ENCODE results near the gene PIP4P1. TPM values are rescaled to one million over a fixed set of nuclear protein-coding genes. Genes with fewer than 3 reads are reported as not detected.

PIP4P1 gene
- total RNA-seq, 1 donor from 2014 or later = 19.5 TPM

GRCh38 chr14:20469242-20469889 is 8.1 kb upstream of the PIP4P1 start, which contains the start of gene PNP:
Gene PNP, plus strand, starts transcription at chr14:20469406. Its CDS starts 119 bp downstream, at chr14:20469525.
- peaks cover 14% of the 10 kb centered on the region for H3K36me3 ChIP-seq (ENCODE audit: insufficient read depth, low read length)
- Mint-ChIP-seq H3K9me3 (ENCODE audit: unreplicated experiment) (no peaks in the 10 kb centered on the region), H3K36me3 (ENCODE audit: low read depth, unreplicated experiment) (peaks cover 1% of the 10 kb centered on the region), H3K27me3 (ENCODE audit: low read depth, unreplicated experiment) (no peaks in the 10 kb centered on the region), H3K4me1 (ENCODE audit: low read depth, unreplicated experiment) (peaks cover 3% of the 10 kb centered on the region), H3K4me3 (ENCODE audit: unreplicated experiment) (peak within 1 kb of the TSS; percentile 91), H3K27ac (ENCODE audit: unreplicated experiment) (peak within 1 kb of the TSS; percentile 73)
- TF ChIP-seq CTCF (IDR thresholded peaks at IDR 0.05; ENCODE audit: insufficient read depth, low read depth, low read length) (no peak), EZH2 (IDR thresholded peaks at IDR 0.05; ENCODE audit: insufficient read depth, low read length) (no peak)
- H3K9ac ChIP-seq (ENCODE audit: low read length) = peak within 1 kb of the TSS; percentile 91
- peak within 1 kb of the TSS; percentile 80 for H3K27ac ChIP-seq (ENCODE audit: low read depth, low read length)
- H3K4me1 ChIP-seq (ENCODE audit: insufficient read depth, low read length) = peaks cover 3% of the 10 kb centered on the region
- no peaks in the 10 kb centered on the region for H3K9me3 ChIP-seq (ENCODE audit: insufficient read depth, low read depth, low read length)
- no peak for FAIRE-seq
- peaks cover 14% of the 10 kb centered on the region for H4K20me1 ChIP-seq (ENCODE audit: insufficient read depth, low read length)
- H3K79me2 ChIP-seq (ENCODE audit: insufficient read depth, low read length) = peaks cover 28% of the 10 kb centered on the region
- no peaks in the 10 kb centered on the region for H3K27me3 ChIP-seq (ENCODE audit: insufficient read depth, low read length)
- peak within 1 kb of the TSS; percentile 93 for H2AFZ ChIP-seq (ENCODE audit: low read depth, low read length)
- peak within 1 kb of the TSS; percentile 89 for H3K4me3 ChIP-seq (ENCODE audit: insufficient read depth, low read depth, low read length)
- peak within 1 kb of the TSS; percentile 92 for H3K4me2 ChIP-seq (ENCODE audit: low read length)
- DNase-seq (ENCODE audit: low read depth) = peak; percentile 71

GRCh38 chr14:20468764-20469241 is 7.6 kb upstream of the PIP4P1 start:
- Histone ChIP-seq H3K27me3 (ENCODE audit: insufficient read depth, low read length) (no peaks in the 10 kb centered on the region), H3K36me3 (ENCODE audit: insufficient read depth, low read length) (peaks cover 9% of the 10 kb centered on the region), H3K9ac (ENCODE audit: low read length) (peak overlapping the region; percentile 91), H3K4me3 (ENCODE audit: insufficient read depth, low read depth, low read length) (peak overlapping the region; percentile 89), H3K9me3 (ENCODE audit: insufficient read depth, low read depth, low read length) (no peaks in the 10 kb centered on the region), H3K4me1 (ENCODE audit: insufficient read depth, low read length) (peaks cover 3% of the 10 kb centered on the region), H3K79me2 (ENCODE audit: insufficient read depth, low read length) (peaks cover 28% of the 10 kb centered on the region), H4K20me1 (ENCODE audit: insufficient read depth, low read length) (peaks cover 14% of the 10 kb centered on the region), H2AFZ (ENCODE audit: low read depth, low read length) (peak overlapping the region; percentile 93), H3K4me2 (ENCODE audit: low read length) (peak overlapping the region; percentile 92), H3K27ac (ENCODE audit: low read depth, low read length) (peak overlapping the region; percentile 21)
- peaks cover 3% of the 10 kb centered on the region for H3K4me1 Mint-ChIP-seq (ENCODE audit: low read depth, unreplicated experiment)
- DNase-seq (ENCODE audit: low read depth) (no peak), FAIRE-seq (no peak)
- peaks cover 1% of the 10 kb centered on the region for H3K36me3 Mint-ChIP-seq (ENCODE audit: low read depth, unreplicated experiment)
- peak overlapping the region; percentile 73 for H3K27ac Mint-ChIP-seq (ENCODE audit: unreplicated experiment)
- peak overlapping the region; percentile 91 for H3K4me3 Mint-ChIP-seq (ENCODE audit: unreplicated experiment)
- H3K27me3 Mint-ChIP-seq (ENCODE audit: low read depth, unreplicated experiment) = no peaks in the 10 kb centered on the region
- TF ChIP-seq CTCF (IDR thresholded peaks at IDR 0.05; ENCODE audit: insufficient read depth, low read depth, low read length) (no peak), EZH2 (IDR thresholded peaks at IDR 0.05; ENCODE audit: insufficient read depth, low read length) (no peak)
- H3K9me3 Mint-ChIP-seq (ENCODE audit: unreplicated experiment) = no peaks in the 10 kb centered on the region
